DND-41 (cell line): ENCODE measurements around the gene RNF212B.

Source experiments
- EZH2 ChIP-seq: IDR thresholded peaks from 3 replicates; pipeline ENCODE4 v1.6.1; 2012; ENCODE audit warnings: borderline replicate concordance, low read depth, mild to moderate bottlenecking, moderate library complexity, low read length, inconsistent platforms; ENCODE audit not compliant: severe bottlenecking
- TF ChIP-seq, protein P1 (sequence below): IDR thresholded peaks from 2 replicates; pipeline ENCODE4 v1.5.1; 2012; ENCODE audit warnings: borderline replicate concordance, low read length, moderate library complexity, mild to moderate bottlenecking; ENCODE audit not compliant: poor library complexity, severe bottlenecking; ENCODE audit errors: extremely low read depth

GRCh38 chr14:23285530-23286019, 47.8 kb downstream of the RNF212B start:
- TF ChIP-seq, protein P1, sequence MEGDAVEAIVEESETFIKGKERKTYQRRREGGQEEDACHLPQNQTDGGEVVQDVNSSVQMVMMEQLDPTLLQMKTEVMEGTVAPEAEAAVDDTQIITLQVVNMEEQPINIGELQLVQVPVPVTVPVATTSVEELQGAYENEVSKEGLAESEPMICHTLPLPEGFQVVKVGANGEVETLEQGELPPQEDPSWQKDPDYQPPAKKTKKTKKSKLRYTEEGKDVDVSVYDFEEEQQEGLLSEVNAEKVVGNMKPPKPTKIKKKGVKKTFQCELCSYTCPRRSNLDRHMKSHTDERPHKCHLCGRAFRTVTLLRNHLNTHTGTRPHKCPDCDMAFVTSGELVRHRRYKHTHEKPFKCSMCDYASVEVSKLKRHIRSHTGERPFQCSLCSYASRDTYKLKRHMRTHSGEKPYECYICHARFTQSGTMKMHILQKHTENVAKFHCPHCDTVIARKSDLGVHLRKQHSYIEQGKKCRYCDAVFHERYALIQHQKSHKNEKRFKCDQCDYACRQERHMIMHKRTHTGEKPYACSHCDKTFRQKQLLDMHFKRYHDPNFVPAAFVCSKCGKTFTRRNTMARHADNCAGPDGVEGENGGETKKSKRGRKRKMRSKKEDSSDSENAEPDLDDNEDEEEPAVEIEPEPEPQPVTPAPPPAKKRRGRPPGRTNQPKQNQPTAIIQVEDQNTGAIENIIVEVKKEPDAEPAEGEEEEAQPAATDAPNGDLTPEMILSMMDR, result no peak
- no peak for TF ChIP-seq EZH2
